HEK293 (cell line): ENCODE measurements around the gene EMP3.

Source experiments
- ATF2 ChIP-seq: fragments of 450-650 bp; formaldehyde crosslinking; IDR thresholded peaks from 2 replicates; pipeline ENCODE4 v1.5.1; 2016; ENCODE audit warnings: missing biosample characterization, missing genetic modification characterization, low read depth
- EGR2 ChIP-seq: fragments of 450-650 bp; formaldehyde crosslinking; IDR thresholded peaks from 2 replicates; pipeline ENCODE4 v1.5.1; 2016; ENCODE audit warnings: low read depth, missing biosample characterization, missing genetic modification characterization
- GLI2 ChIP-seq: fragments of 450-650 bp; formaldehyde crosslinking; IDR thresholded peaks from 2 replicates; pipeline ENCODE4; 2017; ENCODE audit warnings: missing biosample characterization, missing genetic modification characterization, low read depth, borderline replicate concordance
- INSM2 ChIP-seq: fragments of 450-650 bp; formaldehyde crosslinking; IDR thresholded peaks from 2 replicates; pipeline ENCODE4 v1.5.1; 2016; ENCODE audit warnings: missing biosample characterization, missing genetic modification characterization
- KLF17 ChIP-seq: fragments of 450-650 bp; formaldehyde crosslinking; IDR thresholded peaks from 2 replicates; pipeline ENCODE4 v1.5.1; 2016; ENCODE audit warnings: missing biosample characterization, missing genetic modification characterization
- RBAK ChIP-seq: fragments of 450-650 bp; formaldehyde crosslinking; IDR thresholded peaks from 2 replicates; pipeline ENCODE4 v1.5.1; 2016; ENCODE audit warnings: missing biosample characterization, missing genetic modification characterization
- ZBTB17 ChIP-seq: fragments of 450-650 bp; formaldehyde crosslinking; IDR thresholded peaks from 2 replicates; pipeline ENCODE4 v1.5.1; 2016; ENCODE audit warnings: missing biosample characterization, missing genetic modification characterization
- ZBTB20 ChIP-seq: fragments of 450-650 bp; formaldehyde crosslinking; IDR thresholded peaks from 2 replicates; pipeline ENCODE4 v1.5.1; 2016; ENCODE audit warnings: missing biosample characterization, missing genetic modification characterization
- ZBTB7A ChIP-seq: fragments of 450-650 bp; formaldehyde crosslinking; IDR thresholded peaks from 2 replicates; pipeline ENCODE4 v1.5.1; 2016; ENCODE audit warnings: low read depth, missing biosample characterization, missing genetic modification characterization
- ZFHX2 ChIP-seq: fragments of 450-650 bp; formaldehyde crosslinking; conservative IDR thresholded peaks from 2 replicates; pipeline ENCODE4 v1.5.1; 2016; ENCODE audit warnings: missing biosample characterization, missing genetic modification characterization
- ZNF112 ChIP-seq: fragments of 450-650 bp; formaldehyde crosslinking; IDR thresholded peaks from 2 replicates; pipeline ENCODE4 v1.5.0; 2017; ENCODE audit warnings: missing biosample characterization, missing genetic modification characterization
- ZNF138 ChIP-seq: fragments of 450-650 bp; formaldehyde crosslinking; IDR thresholded peaks from 2 replicates; pipeline ENCODE4 v1.5.1; 2016; ENCODE audit warnings: missing biosample characterization, missing genetic modification characterization, borderline replicate concordance
- ZNF211 ChIP-seq: fragments of 450-650 bp; formaldehyde crosslinking; IDR thresholded peaks from 2 replicates; pipeline ENCODE4 v1.5.1; 2016; ENCODE audit warnings: low read depth, missing biosample characterization, missing genetic modification characterization
- ZNF248 ChIP-seq: fragments of 450-650 bp; formaldehyde crosslinking; IDR thresholded peaks from 2 replicates; pipeline ENCODE4 v1.5.1; 2017; ENCODE audit warnings: missing biosample characterization, missing genetic modification characterization
- ZNF302 ChIP-seq: fragments of 450-650 bp; formaldehyde crosslinking; IDR thresholded peaks from 2 replicates; pipeline ENCODE4 v1.5.1; 2016; ENCODE audit warnings: missing biosample characterization, missing genetic modification characterization, low read depth
- ZNF311 ChIP-seq: fragments of 450-650 bp; formaldehyde crosslinking; IDR thresholded peaks from 2 replicates; pipeline ENCODE4 v1.5.1; 2017; ENCODE audit warnings: missing biosample characterization, missing genetic modification characterization, borderline replicate concordance
- ZNF341 ChIP-seq: fragments of 450-650 bp; formaldehyde crosslinking; IDR thresholded peaks from 2 replicates; pipeline ENCODE4; 2016; ENCODE audit warnings: low read depth, missing biosample characterization, missing genetic modification characterization
- ZNF366 ChIP-seq: fragments of 450-650 bp; formaldehyde crosslinking; conservative IDR thresholded peaks from 2 replicates; pipeline ENCODE4 v1.5.1; 2016; ENCODE audit warnings: missing biosample characterization, missing genetic modification characterization
- ZNF398 ChIP-seq: fragments of 450-650 bp; formaldehyde crosslinking; IDR thresholded peaks from 2 replicates; pipeline ENCODE4 v1.5.1; 2017; ENCODE audit warnings: missing biosample characterization, missing genetic modification characterization
- ZNF449 ChIP-seq: fragments of 450-650 bp; formaldehyde crosslinking; IDR thresholded peaks from 2 replicates; pipeline ENCODE4 v1.5.1; 2017; ENCODE audit warnings: missing biosample characterization, mild to moderate bottlenecking, missing genetic modification characterization, moderate library complexity
- ZNF48 ChIP-seq: fragments of 450-650 bp; formaldehyde crosslinking; IDR thresholded peaks from 2 replicates; pipeline ENCODE4 v1.5.1; 2016; ENCODE audit warnings: missing biosample characterization, missing genetic modification characterization
- TF ChIP-seq, protein P1 (sequence below): fragments of 450-650 bp; formaldehyde crosslinking; IDR thresholded peaks from 2 replicates; pipeline ENCODE4 v1.5.1; 2017; ENCODE audit warnings: missing biosample characterization, missing genetic modification characterization
- TF ChIP-seq, protein P2 (sequence below): fragments of 450-650 bp; formaldehyde crosslinking; IDR thresholded peaks from 2 replicates; pipeline ENCODE4 v1.5.1; 2016; ENCODE audit warnings: missing biosample characterization, missing genetic modification characterization
- TF ChIP-seq, protein P3 (sequence below): fragments of 450-650 bp; formaldehyde crosslinking; IDR thresholded peaks from 2 replicates; pipeline ENCODE4 v1.5.1; 2016; ENCODE audit warnings: missing biosample characterization, missing genetic modification characterization

EMP3 gene

DNA sequence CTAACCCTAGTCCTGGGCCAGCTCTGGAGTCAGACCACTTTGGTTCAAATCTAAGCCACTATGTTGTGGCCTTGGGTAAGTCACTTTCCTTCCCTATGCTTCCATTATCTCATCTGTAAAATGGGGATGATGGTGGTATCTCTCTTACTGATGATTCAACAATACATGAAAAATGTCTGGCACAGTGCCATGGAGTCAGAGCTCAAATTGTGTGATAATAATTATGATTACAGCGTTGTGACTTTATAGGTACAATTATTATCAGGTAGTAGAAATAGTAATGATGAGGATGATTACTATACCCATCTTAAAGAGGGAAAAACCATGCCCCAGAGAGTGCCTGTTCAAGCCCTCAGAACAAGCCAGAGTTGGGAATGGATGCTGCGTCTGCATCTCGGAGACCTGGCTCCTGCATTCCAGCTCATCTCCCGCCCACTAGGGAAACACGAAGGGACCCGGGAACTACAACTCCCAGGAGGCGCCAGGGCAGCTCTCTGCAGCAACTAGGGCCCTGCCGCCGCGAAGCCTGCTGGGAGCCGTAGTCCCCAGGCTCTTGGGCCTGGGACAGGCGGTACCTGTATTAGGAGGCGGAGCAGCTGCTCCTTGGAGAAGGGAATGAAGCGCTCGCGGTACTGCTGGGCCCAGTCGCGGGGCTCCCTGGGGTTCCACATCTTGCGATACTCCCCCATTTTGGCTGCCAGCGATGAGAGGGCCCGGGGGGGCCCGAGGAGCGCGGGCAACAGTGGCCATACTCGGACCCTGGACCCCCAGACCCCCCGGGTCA, 37.6 kb downstream of the EMP3 start (continued):
- TF ChIP-seq ATF2 (no peak), KLF17 (tag by site-specific recombination) (no peak), ZNF311 (tag by site-specific recombination) (no peak), ZNF341 (tag by site-specific recombination) (no peak), ZNF48 (tag by site-specific recombination) (no peak), ZNF302 (tag by site-specific recombination) (no peak), ZNF366 (tag by site-specific recombination) (0 out of 2 replicates have a peak, but pooled peaks have one; percentile 20), RBAK (tag by site-specific recombination) (no peak), GLI2 (tag by site-specific recombination) (no peak), ZFHX2 (tag by site-specific recombination) (peak; percentile 62; the same call in 1 of the 2 replicates), ZNF138 (tag by site-specific recombination) (no peak), INSM2 (no peak), ZNF398 (tag by site-specific recombination) (peak; percentile 19; the same call in 1 of the 2 replicates), ZNF449 (tag by site-specific recombination) (no peak), ZBTB17 (peak; percentile 85), ZNF112 (tag by site-specific recombination) (no peak), ZBTB7A (no peak), ZNF248 (tag by site-specific recombination) (0 out of 2 replicates have a peak, but pooled peaks have one; percentile 33), ZBTB20 (peak; percentile 74), ZNF211 (tag by site-specific recombination) (no peak), EGR2 (tag by site-specific recombination) (peak; percentile 8; the same call in 1 of the 2 replicates)
- TF ChIP-seq, protein P1, sequence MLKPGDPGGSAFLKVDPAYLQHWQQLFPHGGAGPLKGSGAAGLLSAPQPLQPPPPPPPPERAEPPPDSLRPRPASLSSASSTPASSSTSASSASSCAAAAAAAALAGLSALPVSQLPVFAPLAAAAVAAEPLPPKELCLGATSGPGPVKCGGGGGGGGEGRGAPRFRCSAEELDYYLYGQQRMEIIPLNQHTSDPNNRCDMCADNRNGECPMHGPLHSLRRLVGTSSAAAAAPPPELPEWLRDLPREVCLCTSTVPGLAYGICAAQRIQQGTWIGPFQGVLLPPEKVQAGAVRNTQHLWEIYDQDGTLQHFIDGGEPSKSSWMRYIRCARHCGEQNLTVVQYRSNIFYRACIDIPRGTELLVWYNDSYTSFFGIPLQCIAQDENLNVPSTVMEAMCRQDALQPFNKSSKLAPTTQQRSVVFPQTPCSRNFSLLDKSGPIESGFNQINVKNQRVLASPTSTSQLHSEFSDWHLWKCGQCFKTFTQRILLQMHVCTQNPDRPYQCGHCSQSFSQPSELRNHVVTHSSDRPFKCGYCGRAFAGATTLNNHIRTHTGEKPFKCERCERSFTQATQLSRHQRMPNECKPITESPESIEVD (tag by site-specific recombination), result no peak
- TF ChIP-seq, protein P2, sequence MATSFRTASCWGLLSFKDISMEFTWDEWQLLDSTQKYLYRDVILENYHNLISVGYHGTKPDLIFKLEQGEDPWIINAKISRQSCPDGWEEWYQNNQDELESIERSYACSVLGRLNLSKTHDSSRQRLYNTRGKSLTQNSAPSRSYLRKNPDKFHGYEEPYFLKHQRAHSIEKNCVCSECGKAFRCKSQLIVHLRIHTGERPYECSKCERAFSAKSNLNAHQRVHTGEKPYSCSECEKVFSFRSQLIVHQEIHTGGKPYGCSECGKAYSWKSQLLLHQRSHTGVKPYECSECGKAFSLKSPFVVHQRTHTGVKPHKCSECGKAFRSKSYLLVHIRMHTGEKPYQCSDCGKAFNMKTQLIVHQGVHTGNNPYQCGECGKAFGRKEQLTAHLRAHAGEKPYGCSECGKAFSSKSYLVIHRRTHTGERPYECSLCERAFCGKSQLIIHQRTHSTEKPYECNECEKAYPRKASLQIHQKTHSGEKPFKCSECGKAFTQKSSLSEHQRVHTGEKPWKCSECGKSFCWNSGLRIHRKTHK, result no peak
- TF ChIP-seq, protein P3, sequence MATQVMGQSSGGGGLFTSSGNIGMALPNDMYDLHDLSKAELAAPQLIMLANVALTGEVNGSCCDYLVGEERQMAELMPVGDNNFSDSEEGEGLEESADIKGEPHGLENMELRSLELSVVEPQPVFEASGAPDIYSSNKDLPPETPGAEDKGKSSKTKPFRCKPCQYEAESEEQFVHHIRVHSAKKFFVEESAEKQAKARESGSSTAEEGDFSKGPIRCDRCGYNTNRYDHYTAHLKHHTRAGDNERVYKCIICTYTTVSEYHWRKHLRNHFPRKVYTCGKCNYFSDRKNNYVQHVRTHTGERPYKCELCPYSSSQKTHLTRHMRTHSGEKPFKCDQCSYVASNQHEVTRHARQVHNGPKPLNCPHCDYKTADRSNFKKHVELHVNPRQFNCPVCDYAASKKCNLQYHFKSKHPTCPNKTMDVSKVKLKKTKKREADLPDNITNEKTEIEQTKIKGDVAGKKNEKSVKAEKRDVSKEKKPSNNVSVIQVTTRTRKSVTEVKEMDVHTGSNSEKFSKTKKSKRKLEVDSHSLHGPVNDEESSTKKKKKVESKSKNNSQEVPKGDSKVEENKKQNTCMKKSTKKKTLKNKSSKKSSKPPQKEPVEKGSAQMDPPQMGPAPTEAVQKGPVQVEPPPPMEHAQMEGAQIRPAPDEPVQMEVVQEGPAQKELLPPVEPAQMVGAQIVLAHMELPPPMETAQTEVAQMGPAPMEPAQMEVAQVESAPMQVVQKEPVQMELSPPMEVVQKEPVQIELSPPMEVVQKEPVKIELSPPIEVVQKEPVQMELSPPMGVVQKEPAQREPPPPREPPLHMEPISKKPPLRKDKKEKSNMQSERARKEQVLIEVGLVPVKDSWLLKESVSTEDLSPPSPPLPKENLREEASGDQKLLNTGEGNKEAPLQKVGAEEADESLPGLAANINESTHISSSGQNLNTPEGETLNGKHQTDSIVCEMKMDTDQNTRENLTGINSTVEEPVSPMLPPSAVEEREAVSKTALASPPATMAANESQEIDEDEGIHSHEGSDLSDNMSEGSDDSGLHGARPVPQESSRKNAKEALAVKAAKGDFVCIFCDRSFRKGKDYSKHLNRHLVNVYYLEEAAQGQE (tag by site-specific recombination), result no peak
